Activated CD8-positive, alpha-beta T cell treated with anti-CD3 and anti-CD28 coated beads, Interleukin-2, amount 10 ng/mL, durations not matched to agents 7 days and 5 days (primary cell): ENCODE results near the gene CNMD. TPM values are rescaled to one million over a fixed set of nuclear protein-coding genes. Genes with fewer than 3 reads are reported as not detected.

ENCODE experiments used
- ATAC-seq: fragments of 150-1000 bp; cut with Tn5 transposase; one replicate; pipeline ENCODE4 v1.10.0; 2021; ENCODE audit warnings: moderate library complexity
- CTCF ChIA-PET: fragments of 350-600 bp; sonication (Branson Sonifier 250); formaldehyde crosslinking; loops from one replicate; lab custom pipeline; 2021; ENCODE audit warnings: antibody characterized with exemption; lab: Charles Lee
- POLR2A ChIA-PET: fragments of 350-600 bp; sonication (Branson Sonifier 250); formaldehyde crosslinking; loops from one replicate; lab custom pipeline; 2021; ENCODE audit warnings: antibody characterized with exemption; lab: Charles Lee
- DNase-seq: peaks from one replicate; pipeline ENCODE4 v3.0.0-alpha.2; 2020
- H3K27ac Mint-ChIP-seq: one replicate; pipeline ENCODE4 v1.8.0; 2021; ENCODE audit warnings: mild to moderate bottlenecking, mixed read lengths
- H3K27me3 Mint-ChIP-seq: one replicate; pipeline ENCODE4 v1.8.0; 2021; ENCODE audit warnings: low read depth, mixed read lengths
- H3K36me3 Mint-ChIP-seq: one replicate; pipeline ENCODE4 v1.8.0; 2021; ENCODE audit warnings: low read depth, mixed read lengths
- H3K4me1 Mint-ChIP-seq: one replicate; pipeline ENCODE4 v1.8.0; 2021; ENCODE audit warnings: low read depth, mixed read lengths
- H3K4me3 Mint-ChIP-seq: one replicate; pipeline ENCODE4 v1.8.0; 2021; ENCODE audit warnings: mild to moderate bottlenecking, mixed read lengths
- H3K9me3 Mint-ChIP-seq: one replicate; pipeline ENCODE4 v1.8.0; 2022; ENCODE audit warnings: mixed read lengths; ENCODE audit not compliant: insufficient read depth
- total RNA-seq, 2 experiments: library from RNA; stranded (reverse); gene quantifications; one replicate each; pipeline ENCODE4 v1.2.3, GENCODE V29; 2021

The CNMD gene
- not detected for total RNA-seq

DNA sequence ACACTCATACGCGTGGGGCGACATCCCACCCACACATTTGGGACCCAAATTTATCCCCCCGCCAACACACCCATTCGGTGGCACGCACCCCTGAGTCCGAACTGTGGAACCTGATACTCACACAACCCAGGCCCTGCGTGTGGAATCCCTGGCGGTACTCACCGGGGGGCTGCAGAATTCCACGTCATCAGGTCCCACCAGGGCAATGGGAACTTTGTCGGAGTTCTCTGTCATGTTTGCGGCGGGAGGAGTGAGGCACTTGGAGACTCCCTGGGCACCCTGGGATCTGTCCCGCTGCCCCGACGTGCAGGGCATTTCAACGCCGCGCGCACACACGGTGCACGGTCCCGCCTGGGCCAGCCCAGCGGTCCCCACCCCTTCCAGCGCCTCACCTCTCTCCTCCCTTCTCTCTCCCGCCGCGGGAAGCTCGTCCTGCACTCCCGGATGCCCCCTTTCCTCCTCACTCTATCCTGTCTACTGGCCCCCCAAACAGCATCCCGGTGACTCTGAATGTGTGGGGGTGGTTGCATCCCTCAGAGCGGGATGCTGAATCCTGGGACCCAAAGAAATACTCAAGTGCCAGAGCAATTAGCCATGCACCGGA lies at the start of gene CNMD:
TSS of gene CNMD (minus strand) at position 353 of the 604 bp plus-strand sequence. CDS start at position 234, 119 bp downstream.
- DNase-seq (no peak), ATAC-seq (no peak)
- Mint-ChIP-seq H3K4me1 (peaks cover 7% of the 10 kb centered on the region), H3K4me3 (peak within 1 kb of the TSS; percentile 7), H3K27me3 (peaks cover 48% of the 10 kb centered on the region), H3K27ac (no peak within 1 kb of the TSS), H3K9me3 (no peaks in the 10 kb centered on the region), H3K36me3 (no peaks in the 10 kb centered on the region)
- ChIA-PET POLR2A (no interaction called here), CTCF (interaction anchor here (1.5 to 1.7 kb wide), 2 partner anchors 13 to 74 kb away, joined by 3 to 6 read pairs; no protein-coding TSS in a partner anchor)

DNA sequence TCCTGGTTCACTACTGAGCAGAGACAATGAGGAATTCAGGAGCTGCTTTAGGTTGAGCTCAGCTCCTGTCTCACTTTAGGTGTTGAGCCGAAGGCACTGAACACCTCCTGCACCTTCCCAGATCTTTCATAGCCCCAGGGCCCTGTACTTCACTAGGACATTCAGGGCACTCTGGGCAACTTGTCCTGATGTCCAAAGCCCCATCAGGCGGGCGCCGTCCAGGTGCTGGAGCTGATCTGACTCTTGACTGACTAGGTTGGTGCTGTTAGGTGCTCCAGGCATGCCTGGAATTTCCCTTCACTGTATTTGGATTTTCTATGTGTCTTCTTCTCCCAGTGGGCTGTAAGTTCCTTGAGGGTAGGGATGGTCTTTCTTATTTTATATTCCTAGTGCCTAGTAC lies 48.4 kb upstream of the CNMD start:
- no peaks in the 10 kb centered on the region for H3K27me3 Mint-ChIP-seq
- no peak for ATAC-seq
- H3K27ac Mint-ChIP-seq = no peak overlapping the region
- no peaks in the 10 kb centered on the region for H3K36me3 Mint-ChIP-seq
- CTCF ChIA-PET = no interaction called here
- H3K4me1 Mint-ChIP-seq = no peaks in the 10 kb centered on the region
- H3K9me3 Mint-ChIP-seq = no peaks in the 10 kb centered on the region
- POLR2A ChIA-PET = no interaction called here
- DNase-seq = no peak
- H3K4me3 Mint-ChIP-seq = no peak overlapping the region

GRCh38 chr13:52787235-52787634 lies 47.6 kb upstream of the CNMD start:
- H3K4me3 Mint-ChIP-seq = no peak overlapping the region
- H3K36me3 Mint-ChIP-seq = no peaks in the 10 kb centered on the region
- H3K27ac Mint-ChIP-seq = no peak overlapping the region
- H3K9me3 Mint-ChIP-seq = no peaks in the 10 kb centered on the region
- ATAC-seq (no peak), DNase-seq (no peak)
- ChIA-PET POLR2A (no interaction called here), CTCF (no interaction called here)
- no peaks in the 10 kb centered on the region for H3K4me1 Mint-ChIP-seq
- H3K27me3 Mint-ChIP-seq = no peaks in the 10 kb centered on the region

DNA sequence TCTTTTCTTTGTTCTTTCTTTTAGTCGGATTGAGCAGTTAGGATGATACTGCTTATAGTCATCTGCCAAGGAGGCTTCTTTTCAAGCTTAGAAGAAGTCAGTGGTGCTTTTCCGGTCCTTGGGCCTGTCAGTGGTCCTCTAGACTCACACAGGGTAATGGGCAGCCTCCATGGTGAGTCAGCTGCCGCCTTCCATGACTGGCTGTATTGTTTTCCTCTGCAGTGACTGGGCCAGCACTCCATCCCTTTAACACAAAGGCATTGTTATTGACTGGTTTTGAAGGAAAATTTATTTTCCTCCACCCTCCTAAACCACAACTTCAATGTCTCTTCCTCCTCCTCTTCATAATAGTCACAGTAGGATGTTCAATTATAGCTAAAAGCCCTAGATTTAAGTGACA lies 47.1 kb upstream of the CNMD start:
- DNase-seq (no peak), ATAC-seq (no peak)
- H3K4me1 Mint-ChIP-seq = no peaks in the 10 kb centered on the region
- H3K27ac Mint-ChIP-seq = no peak overlapping the region
- H3K9me3 Mint-ChIP-seq = no peaks in the 10 kb centered on the region
- H3K4me3 Mint-ChIP-seq = no peak overlapping the region
- H3K36me3 Mint-ChIP-seq = no peaks in the 10 kb centered on the region
- CTCF ChIA-PET = no interaction called here
- POLR2A ChIA-PET = no interaction called here
- H3K27me3 Mint-ChIP-seq = no peaks in the 10 kb centered on the region

GRCh38 chr13:52785739-52786138 lies 46.1 kb upstream of the CNMD start:
- DNase-seq = no peak
- ChIA-PET CTCF (no interaction called here), POLR2A (no interaction called here)
- Mint-ChIP-seq H3K27ac (no peak overlapping the region), H3K36me3 (no peaks in the 10 kb centered on the region), H3K9me3 (no peaks in the 10 kb centered on the region), H3K27me3 (no peaks in the 10 kb centered on the region), H3K4me1 (no peaks in the 10 kb centered on the region), H3K4me3 (no peak overlapping the region)
- ATAC-seq = no peak

GRCh38 chr13:52784591-52785340 lies 45.1 kb upstream of the CNMD start:
- ChIA-PET POLR2A (no interaction called here), CTCF (no interaction called here)
- H3K27ac Mint-ChIP-seq = no peak overlapping the region
- H3K36me3 Mint-ChIP-seq = no peaks in the 10 kb centered on the region
- no peaks in the 10 kb centered on the region for H3K9me3 Mint-ChIP-seq
- H3K4me3 Mint-ChIP-seq = no peak overlapping the region
- no peaks in the 10 kb centered on the region for H3K27me3 Mint-ChIP-seq
- no peak for DNase-seq
- no peaks in the 10 kb centered on the region for H3K4me1 Mint-ChIP-seq
- ATAC-seq = no peak

DNA sequence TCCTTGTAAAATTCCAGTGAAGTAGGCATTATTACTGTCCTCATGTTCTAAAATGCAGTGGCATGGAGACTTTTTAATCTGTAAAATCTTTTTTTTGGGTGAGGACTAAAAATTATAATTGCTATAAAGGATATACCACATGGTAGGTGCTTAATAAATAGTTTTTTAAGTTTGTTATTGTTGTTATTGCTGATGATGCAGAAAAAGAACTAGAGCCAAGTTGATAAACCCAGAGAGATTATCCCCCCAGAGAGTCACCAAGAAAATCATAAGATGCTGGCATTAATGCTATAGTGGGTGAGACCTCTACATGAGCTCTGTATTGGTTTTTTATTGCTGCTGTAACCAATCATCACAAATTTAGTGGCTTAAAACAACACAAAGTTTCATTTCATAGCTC lies 44.3 kb upstream of the CNMD start:
- ATAC-seq = no peak
- DNase-seq = no peak
- H3K27me3 Mint-ChIP-seq = no peaks in the 10 kb centered on the region
- ChIA-PET POLR2A (no interaction called here), CTCF (no interaction called here)
- H3K4me1 Mint-ChIP-seq = no peaks in the 10 kb centered on the region
- no peak overlapping the region for H3K4me3 Mint-ChIP-seq
- H3K36me3 Mint-ChIP-seq = no peaks in the 10 kb centered on the region
- no peak overlapping the region for H3K27ac Mint-ChIP-seq
- H3K9me3 Mint-ChIP-seq = no peaks in the 10 kb centered on the region

DNA sequence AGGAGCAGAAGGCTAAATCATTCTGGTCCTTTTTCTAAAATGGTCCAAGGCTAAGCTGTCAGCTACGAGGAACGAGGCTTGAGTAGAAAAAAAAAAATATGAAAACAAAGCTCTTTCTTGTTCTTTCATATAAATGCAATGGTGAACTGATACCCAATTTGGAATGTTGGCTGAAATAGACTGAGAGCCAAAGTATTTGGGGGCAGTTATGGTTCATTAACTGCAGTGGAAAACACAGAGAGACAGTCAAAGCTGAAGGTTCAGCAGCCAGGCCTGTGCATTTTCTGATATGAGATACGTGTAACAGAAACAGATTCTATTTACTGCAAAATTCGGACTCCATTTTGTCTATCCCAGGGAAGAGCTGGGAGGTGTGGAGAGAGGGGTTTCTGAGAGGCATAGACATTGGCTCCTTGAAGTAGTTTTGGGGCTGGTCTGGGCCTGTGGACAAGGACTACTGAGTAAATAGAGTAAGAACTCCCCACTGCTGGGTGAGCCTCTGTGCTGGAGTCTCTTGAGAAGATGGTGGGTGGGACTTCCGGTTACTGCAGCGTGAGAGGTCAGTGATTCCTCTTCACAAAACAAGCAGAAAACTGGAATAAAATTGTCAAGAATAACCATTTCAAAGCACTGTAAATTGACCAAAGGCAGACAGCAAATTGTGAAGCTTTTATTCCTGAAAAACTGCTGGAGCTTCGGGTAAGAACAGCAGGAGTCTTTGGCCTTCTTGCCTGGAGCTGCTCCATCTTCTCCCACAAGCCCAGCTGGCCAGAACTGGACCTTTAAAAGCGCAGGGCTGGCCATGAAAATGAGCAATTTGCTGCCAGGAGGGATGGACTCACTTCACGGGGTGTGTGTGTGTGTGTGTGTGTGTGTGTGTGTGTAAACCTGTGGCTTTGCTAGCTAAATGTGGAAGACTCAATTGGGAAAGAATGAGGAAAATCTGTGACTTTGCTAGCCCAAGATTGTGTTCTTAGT lies 43.1 kb upstream of the CNMD start:
- ChIA-PET CTCF (interaction anchor here (1.4 kb wide), 1 partner anchor 69 kb away, joined by 3 read pairs; no protein-coding TSS in a partner anchor), POLR2A (no interaction called here)
- no peak overlapping the region for H3K27ac Mint-ChIP-seq
- H3K4me1 Mint-ChIP-seq = no peaks in the 10 kb centered on the region
- no peaks in the 10 kb centered on the region for H3K36me3 Mint-ChIP-seq
- no peaks in the 10 kb centered on the region for H3K27me3 Mint-ChIP-seq
- DNase-seq (no peak), ATAC-seq (no peak)
- no peaks in the 10 kb centered on the region for H3K9me3 Mint-ChIP-seq
- H3K4me3 Mint-ChIP-seq = no peak overlapping the region

- CTCF ChIA-PET = no interaction called here
- POLR2A ChIA-PET = no interaction called here
- no peak for DNase-seq
- no peak overlapping the region for H3K4me3 Mint-ChIP-seq
- no peaks in the 10 kb centered on the region for H3K36me3 Mint-ChIP-seq
- H3K4me1 Mint-ChIP-seq = no peaks in the 10 kb centered on the region
- no peaks in the 10 kb centered on the region for H3K9me3 Mint-ChIP-seq
- no peak for ATAC-seq
- H3K27ac Mint-ChIP-seq = no peak overlapping the region
- H3K27me3 Mint-ChIP-seq = no peaks in the 10 kb centered on the region
Observed at GRCh38 chr13:52780611-52781010, 41.0 kb upstream of the CNMD start.

DNA sequence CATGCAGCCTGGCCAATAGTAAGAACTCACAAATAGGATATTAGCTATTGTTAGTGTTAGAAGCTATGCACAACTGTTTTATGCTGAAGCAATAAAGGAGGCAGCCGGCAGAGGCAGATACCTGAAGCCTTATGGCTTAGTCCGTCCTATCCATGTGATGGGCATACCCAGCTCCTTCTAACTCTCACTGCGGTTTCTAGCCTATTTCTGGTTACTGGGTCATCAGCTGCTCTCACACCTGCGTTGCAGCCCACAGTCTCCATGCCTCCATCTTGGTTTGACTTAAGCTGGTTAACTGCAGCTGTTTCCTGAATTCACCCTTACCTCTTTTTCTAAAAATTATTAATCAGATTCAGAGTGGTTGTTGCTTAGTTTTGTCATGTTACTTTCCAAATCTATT lies 40.5 kb upstream of the CNMD start:
- no peaks in the 10 kb centered on the region for H3K4me1 Mint-ChIP-seq
- ATAC-seq = no peak
- H3K9me3 Mint-ChIP-seq = no peaks in the 10 kb centered on the region
- no peak overlapping the region for H3K4me3 Mint-ChIP-seq
- DNase-seq = no peak
- CTCF ChIA-PET = no interaction called here
- no peak overlapping the region for H3K27ac Mint-ChIP-seq
- H3K27me3 Mint-ChIP-seq = no peaks in the 10 kb centered on the region
- POLR2A ChIA-PET = no interaction called here
- no peaks in the 10 kb centered on the region for H3K36me3 Mint-ChIP-seq

GRCh38 chr13:52779103-52779502 lies 39.5 kb upstream of the CNMD start:
- Mint-ChIP-seq H3K9me3 (no peaks in the 10 kb centered on the region), H3K36me3 (no peaks in the 10 kb centered on the region), H3K27ac (no peak overlapping the region), H3K4me1 (no peaks in the 10 kb centered on the region), H3K4me3 (no peak overlapping the region), H3K27me3 (no peaks in the 10 kb centered on the region)
- CTCF ChIA-PET = no interaction called here
- POLR2A ChIA-PET = no interaction called here
- ATAC-seq = no peak
- no peak for DNase-seq

DNA sequence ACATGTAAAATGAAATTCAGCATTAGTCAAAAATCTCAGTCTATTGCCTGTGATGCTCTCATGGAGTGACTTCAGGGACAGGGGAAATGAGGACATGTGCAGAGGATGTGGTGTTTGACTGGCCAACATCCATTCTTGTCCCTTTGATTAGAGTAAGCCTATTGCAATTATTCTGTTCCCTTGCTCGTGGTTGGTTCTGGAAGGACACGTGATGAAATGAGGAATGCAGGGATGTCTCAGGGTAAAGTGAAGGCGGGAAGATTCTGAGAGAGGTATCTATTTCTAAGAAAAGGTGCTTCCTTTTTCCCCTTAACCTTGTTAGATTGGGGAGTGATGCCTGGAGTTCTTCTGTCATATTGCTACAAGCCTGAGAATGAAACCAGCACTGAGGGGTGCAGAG lies 37.1 kb upstream of the CNMD start:
- H3K4me3 Mint-ChIP-seq = no peak overlapping the region
- H3K4me1 Mint-ChIP-seq = no peaks in the 10 kb centered on the region
- CTCF ChIA-PET = no interaction called here
- DNase-seq (no peak), ATAC-seq (no peak)
- no peaks in the 10 kb centered on the region for H3K36me3 Mint-ChIP-seq
- POLR2A ChIA-PET = no interaction called here
- peaks cover 3% of the 10 kb centered on the region for H3K27me3 Mint-ChIP-seq
- no peaks in the 10 kb centered on the region for H3K9me3 Mint-ChIP-seq
- no peak overlapping the region for H3K27ac Mint-ChIP-seq
